ENCODE data around the gene DAPL1. TPM values are rescaled to one million over a fixed set of nuclear protein-coding genes. Genes with fewer than 3 reads are reported as not detected.

Gene DAPL1
- total RNA-seq, 2 donors from 2014 or later = not detected

- DNase-seq = no peak
- Histone ChIP-seq H3K4me1 (ENCODE audit: control insufficient read depth, insufficient read depth, low read length) (no peaks in the 10 kb centered on the region), H3K27me3 (ENCODE audit: control insufficient read depth, insufficient read depth, low read length, poor library complexity, severe bottlenecking) (peaks cover 9% of the 10 kb centered on the region), H3K9me3 (ENCODE audit: control insufficient read depth, low read length) (no peaks in the 10 kb centered on the region), H3K9ac (ENCODE audit: extremely low read depth, low read length, poor library complexity, severe bottlenecking) (no peak overlapping the region), H3K27ac (ENCODE audit: low read depth, low read length) (no peak overlapping the region), H3K36me3 (ENCODE audit: control insufficient read depth, insufficient read depth, low read length) (no peaks in the 10 kb centered on the region), H3K4me3 (ENCODE audit: low read length) (no peak overlapping the region)
- no peak overlapping the region for H3K27ac Mint-ChIP-seq
- TF ChIP-seq CTCF (conservative IDR thresholded peaks at IDR 0.05) = no peak
- H3K27me3 Mint-ChIP-seq (ENCODE audit: insufficient read depth) = peaks cover 6% of the 10 kb centered on the region
- 95 to 100% methylated on average over 1 of the region's 1 CpG for WGBS, 2 experiments (ENCODE audit: insufficient coverage in 1 of 2, insufficient read length in 1 of 2)
- H3K4me3 Mint-ChIP-seq = no peak overlapping the region
- no peaks in the 10 kb centered on the region for H3K9me3 Mint-ChIP-seq
- peaks cover 9% of the 10 kb centered on the region for H3K4me1 Mint-ChIP-seq
- H3K36me3 Mint-ChIP-seq (ENCODE audit: low read depth) = no peaks in the 10 kb centered on the region
Measured at GRCh38 chr2:158779621-158780020, 15.5 kb upstream of the DAPL1 start.

DNA sequence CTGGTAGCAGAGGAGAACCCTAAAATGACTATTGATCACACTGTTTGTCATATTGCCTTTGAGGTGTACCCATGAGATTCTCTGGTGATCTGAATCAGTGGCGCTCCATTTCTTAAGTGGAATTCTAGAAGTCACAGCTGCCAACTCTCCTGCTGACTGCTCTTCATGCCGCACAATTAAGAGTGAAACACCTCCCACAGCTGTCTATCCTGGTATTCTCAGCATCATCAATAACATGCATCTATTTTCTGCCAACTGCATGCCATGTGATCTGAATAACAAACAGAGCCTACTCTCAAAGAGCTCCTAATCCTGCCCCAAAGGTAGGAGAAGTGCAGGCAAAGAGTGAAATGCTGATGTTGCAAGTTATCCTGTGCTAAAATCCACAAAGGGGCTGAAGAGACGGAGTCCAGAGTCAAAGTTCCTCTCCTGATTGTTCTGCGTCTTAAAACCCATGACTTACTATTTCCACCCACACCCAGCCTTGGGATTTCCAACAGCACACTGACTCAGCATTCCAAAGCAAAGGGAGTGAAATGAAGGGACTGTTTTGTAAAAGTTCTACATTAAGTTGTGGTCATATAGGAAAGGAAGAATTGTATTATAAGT, 13.7 kb upstream of the DAPL1 start:
- H3K9ac ChIP-seq (ENCODE audit: extremely low read depth, low read length, poor library complexity, severe bottlenecking) = no peak overlapping the region
- H3K27ac Mint-ChIP-seq = no peak overlapping the region
- DNase-seq = no peak
- H3K36me3 Mint-ChIP-seq (ENCODE audit: low read depth) = no peaks in the 10 kb centered on the region
- H3K9me3 ChIP-seq (ENCODE audit: control insufficient read depth, low read length) = no peaks in the 10 kb centered on the region
- H3K36me3 ChIP-seq (ENCODE audit: control insufficient read depth, insufficient read depth, low read length) = no peaks in the 10 kb centered on the region
- H3K27me3 ChIP-seq (ENCODE audit: control insufficient read depth, insufficient read depth, low read length, poor library complexity, severe bottlenecking) = peaks cover 9% of the 10 kb centered on the region
- H3K27ac ChIP-seq (ENCODE audit: low read depth, low read length) = no peak overlapping the region
- no peak overlapping the region for H3K4me3 ChIP-seq (ENCODE audit: low read length)
- H3K27me3 Mint-ChIP-seq (ENCODE audit: insufficient read depth) = peaks cover 6% of the 10 kb centered on the region
- H3K9me3 Mint-ChIP-seq = no peaks in the 10 kb centered on the region
- no peak overlapping the region for H3K4me3 Mint-ChIP-seq
- no peak for TF ChIP-seq CTCF (conservative IDR thresholded peaks at IDR 0.05)
- 89 to 90% methylated on average over 2 to 4 of the region's 4 CpGs for WGBS, 2 experiments (ENCODE audit: insufficient coverage in 1 of 2, insufficient read length in 1 of 2)
- H3K4me1 Mint-ChIP-seq = peaks cover 9% of the 10 kb centered on the region
- no peaks in the 10 kb centered on the region for H3K4me1 ChIP-seq (ENCODE audit: control insufficient read depth, insufficient read depth, low read length)

GRCh38 chr2:158782136-158782535, 13.0 kb upstream of the DAPL1 start:
- WGBS, 2 experiments (ENCODE audit: insufficient coverage in 1 of 2, insufficient read length in 1 of 2) = 91 to 100% methylated on average over 8 to 11 of the region's 11 CpGs
- Mint-ChIP-seq H3K27me3 (ENCODE audit: insufficient read depth) (peaks cover 6% of the 10 kb centered on the region), H3K9me3 (peaks cover 1% of the 10 kb centered on the region), H3K4me3 (no peak overlapping the region), H3K4me1 (peaks cover 9% of the 10 kb centered on the region), H3K36me3 (ENCODE audit: low read depth) (no peaks in the 10 kb centered on the region), H3K27ac (no peak overlapping the region)
- H3K9ac ChIP-seq (ENCODE audit: extremely low read depth, low read length, poor library complexity, severe bottlenecking) = no peak overlapping the region
- no peaks in the 10 kb centered on the region for H3K36me3 ChIP-seq (ENCODE audit: control insufficient read depth, insufficient read depth, low read length)
- no peaks in the 10 kb centered on the region for H3K4me1 ChIP-seq (ENCODE audit: control insufficient read depth, insufficient read depth, low read length)
- peaks cover 9% of the 10 kb centered on the region for H3K27me3 ChIP-seq (ENCODE audit: control insufficient read depth, insufficient read depth, low read length, poor library complexity, severe bottlenecking)
- H3K27ac ChIP-seq (ENCODE audit: low read depth, low read length) = no peak overlapping the region
- no peak overlapping the region for H3K4me3 ChIP-seq (ENCODE audit: low read length)
- no peak for TF ChIP-seq CTCF (conservative IDR thresholded peaks at IDR 0.05)
- no peak for DNase-seq
- H3K9me3 ChIP-seq (ENCODE audit: control insufficient read depth, low read length) = no peaks in the 10 kb centered on the region

Measured in endodermal cell (in vitro differentiated cells).